SK-N-SH (cell line): ENCODE measurements around the gene PGLYRP3. TPM values are rescaled to one million over a fixed set of nuclear protein-coding genes. Genes with fewer than 3 reads are reported as not detected.

ENCODE experiments used
- CTCF ChIA-PET: fragments of 300-600, 350-600 bp; formaldehyde crosslinking; extraction: SDS; loops from one replicate; lab custom pipeline; 2021; lab: Yijun Ruan, JAX
- POLR2A ChIA-PET: fragments of 350-600 bp; sonication (Branson Sonifier 250); formaldehyde crosslinking; extraction: SDS; loops from one replicate; lab custom pipeline; 2020; ENCODE audit warnings: antibody characterized with exemption, inconsistent platforms; lab: Yijun Ruan, JAX
- DNase-seq: peaks from one replicate; pipeline ENCODE4 v3.0.0; 2012
- H2AFZ ChIP-seq: fragments of 200-600 bp; sonication (generic); 2 replicates; pipeline ENCODE4 v1.8.1; 2016; ENCODE audit warnings: antibody characterized with exemption, mild to moderate bottlenecking, low read depth
- H3F3A ChIP-seq: fragments of 200-600 bp; sonication (generic); replicated peaks from 2 replicates; pipeline ENCODE3; 2016; ENCODE audit warnings: antibody characterized with exemption, mild to moderate bottlenecking; ENCODE audit not compliant: insufficient read depth
- H3K27ac ChIP-seq, 2 experiments: fragments of 200-500 bp in 1 of 2; fragments of 200-600 bp in 1 of 2; sonication (Bioruptor generic) in 1 of 2; sonication (generic), shearing (Covaris generic) in 1 of 2; 2 replicates each; pipeline versions ENCODE4 v1.5.1 to v1.6.1; 2014 to 2016; ENCODE audit warnings: low read depth in 2 of 2, inconsistent platforms in 1 of 2, low read length in 1 of 2, mild to moderate bottlenecking in 1 of 2, mixed read lengths in 1 of 2
- H3K27me3 ChIP-seq: fragments of 200-600 bp; sonication (generic), shearing (Covaris generic); 2 replicates; pipeline ENCODE4 v1.6.1; 2016; ENCODE audit warnings: mixed run types; ENCODE audit not compliant: insufficient read depth
- H3K36me3 ChIP-seq, 2 experiments: fragments of 200-500 bp in 1 of 2; fragments of 200-600 bp in 1 of 2; sonication (Bioruptor generic) in 1 of 2; sonication (generic) in 1 of 2; replicated peaks in 1 of 2; 2 replicates each; pipeline versions ENCODE3 to v1.5.1; 2014 to 2016; ENCODE audit warnings: low read length in 1 of 2, mild to moderate bottlenecking in 1 of 2; ENCODE audit not compliant: insufficient read depth in 2 of 2, control insufficient read depth in 1 of 2
- H3K4me1 ChIP-seq, 2 experiments: fragments of 200-500 bp in 1 of 2; fragments of 200-600 bp in 1 of 2; sonication (Bioruptor generic) in 1 of 2; sonication (generic), shearing (Covaris generic) in 1 of 2; 2 replicates each; pipeline versions ENCODE4 v1.5.1 to v1.6.1; 2014 to 2016; ENCODE audit warnings: low read depth in 1 of 2, low read length in 1 of 2, mixed run types in 1 of 2; ENCODE audit not compliant: insufficient read depth in 2 of 2, control insufficient read depth in 1 of 2
- H3K4me2 ChIP-seq: fragments of 200-600 bp; sonication (generic), shearing (Covaris generic); 2 replicates; pipeline ENCODE4 v1.6.1; 2017; ENCODE audit warnings: mixed run types
- H3K4me3 ChIP-seq, 2 experiments: fragments of 200-500 bp in 1 of 2; fragments of 200-600 bp in 1 of 2; sonication (Bioruptor generic) in 1 of 2; sonication (generic), shearing (Covaris generic) in 1 of 2; 2 replicates each; pipeline versions ENCODE4 v1.5.1 to v1.8.1; 2014 to 2016; ENCODE audit warnings: low read depth in 2 of 2, inconsistent platforms in 1 of 2, low read length in 1 of 2, mild to moderate bottlenecking in 1 of 2, mixed read lengths in 1 of 2, moderate library complexity in 1 of 2
- H3K79me2 ChIP-seq: fragments of 200-600 bp; sonication (generic); 2 replicates; pipeline ENCODE4 v1.8.1; 2017; ENCODE audit warnings: mild to moderate bottlenecking; ENCODE audit not compliant: insufficient read depth
- H3K9ac ChIP-seq: fragments of 200-600 bp; sonication (generic); 2 replicates; pipeline ENCODE4 v1.6.1; 2017; ENCODE audit warnings: mixed run types
- H3K9me2 ChIP-seq: fragments of 200-600 bp; sonication (generic); 2 replicates; pipeline ENCODE4 v1.6.1; 2017; ENCODE audit warnings: mixed run types
- H3K9me3 ChIP-seq: fragments of 200-600 bp; sonication (generic); 2 replicates; pipeline ENCODE4 v1.6.1; 2017; ENCODE audit warnings: mixed run types, mild to moderate bottlenecking, moderate library complexity
- H4K20me1 ChIP-seq: fragments of 200-600 bp; sonication (generic); 2 replicates; pipeline ENCODE4 v1.6.1; 2017; ENCODE audit warnings: mild to moderate bottlenecking, mixed run types; ENCODE audit not compliant: insufficient read depth
- CHD2 ChIP-seq: fragments of 150-350 bp; IDR thresholded peaks from 2 replicates; pipeline ENCODE4 v1.6.1; 2018; ENCODE audit warnings: low read length; ENCODE audit not compliant: partially characterized antibody
- EP300 ChIP-seq, 2 experiments: IDR thresholded peaks; 2 replicates each; pipeline versions ENCODE4 v1.4.0 to v1.6.1; 2012; ENCODE audit warnings: borderline replicate concordance in 1 of 2, low read depth in 1 of 2, low read length in 1 of 2
- FOSL2 ChIP-seq: IDR thresholded peaks from 2 replicates; pipeline ENCODE4 v1.4.0; 2012; ENCODE audit warnings: low read depth, mild to moderate bottlenecking, moderate library complexity, borderline replicate concordance
- GABPA ChIP-seq: IDR thresholded peaks from 2 replicates; pipeline ENCODE4 v1.4.0; 2012; ENCODE audit warnings: low read depth, mild to moderate bottlenecking
- GATA2 ChIP-seq: sonication (generic); formaldehyde crosslinking; IDR thresholded peaks from 2 replicates; pipeline ENCODE4 v1.5.0; 2020; ENCODE audit warnings: mild to moderate bottlenecking, missing genetic modification reagents
- MEF2A ChIP-seq: IDR thresholded peaks from 2 replicates; pipeline ENCODE4 v1.4.0; 2012; ENCODE audit warnings: low read depth, borderline replicate concordance
- MXI1 ChIP-seq: IDR thresholded peaks from 2 replicates; pipeline ENCODE4 v1.6.1; 2012; ENCODE audit warnings: mild to moderate bottlenecking, low read depth, low read length, improper control_type of control experiment
- RAD21 ChIP-seq: IDR thresholded peaks from 2 replicates; pipeline ENCODE4 v1.6.1; 2012; ENCODE audit warnings: mild to moderate bottlenecking, low read length
- RCOR1 ChIP-seq: fragments of 150-350 bp; IDR thresholded peaks from 2 replicates; pipeline ENCODE4 v1.6.1; 2017; ENCODE audit warnings: antibody characterized with exemption, low read length
- TAF1 ChIP-seq: IDR thresholded peaks from 2 replicates; pipeline ENCODE4 v1.6.1; 2012; ENCODE audit warnings: low read depth, mild to moderate bottlenecking, low read length, moderate library complexity, borderline replicate concordance
- YY1 ChIP-seq: IDR thresholded peaks from 2 replicates; pipeline ENCODE4 v1.4.0; 2012; ENCODE audit warnings: low read depth, mild to moderate bottlenecking
- WGBS: methylation state at CpG from one replicate; pipeline ENCODE4 v1.1.6; 2017; ENCODE audit warnings: low lambda C conversion rate; 5-methylcytosine and 5-hydroxymethylcytosine counted together
- polyA plus RNA-seq, 3 experiments: library from polyadenylated mRNA; depleted of rRNA; stranded (reverse); fragments of >200 nt; gene quantifications; 2 replicates each; pipeline ENCODE4 v1.2.3, GENCODE V29; 2012
- TF ChIP-seq, protein P1 (sequence below): fragments of 150-350 bp; IDR thresholded peaks from 2 replicates; pipeline ENCODE4 v1.6.1; 2017; ENCODE audit warnings: antibody characterized with exemption, low read length, low read depth, borderline replicate concordance
- TF ChIP-seq, protein P2 (sequence below): IDR thresholded peaks from 2 replicates; pipeline ENCODE4; 2012
- TF ChIP-seq, protein P3 (sequence below): IDR thresholded peaks from 2 replicates; pipeline ENCODE4 v1.6.1; 2012; ENCODE audit warnings: mild to moderate bottlenecking, low read depth, low read length, moderate library complexity

PGLYRP3 gene
- polyA plus RNA-seq, 1 of the 3 experiments (the other 2 are of a cell fraction), result not detected

- no peak overlapping the region for H3K27ac ChIP-seq
- H4K20me1 ChIP-seq, result no peaks in the 10 kb centered on the region
- no peak for TF ChIP-seq CHD2
- TF ChIP-seq GATA2 (CRISPR knock-in tag), result no peak
- no peak for TF ChIP-seq MEF2A
- TF ChIP-seq, protein P1, sequence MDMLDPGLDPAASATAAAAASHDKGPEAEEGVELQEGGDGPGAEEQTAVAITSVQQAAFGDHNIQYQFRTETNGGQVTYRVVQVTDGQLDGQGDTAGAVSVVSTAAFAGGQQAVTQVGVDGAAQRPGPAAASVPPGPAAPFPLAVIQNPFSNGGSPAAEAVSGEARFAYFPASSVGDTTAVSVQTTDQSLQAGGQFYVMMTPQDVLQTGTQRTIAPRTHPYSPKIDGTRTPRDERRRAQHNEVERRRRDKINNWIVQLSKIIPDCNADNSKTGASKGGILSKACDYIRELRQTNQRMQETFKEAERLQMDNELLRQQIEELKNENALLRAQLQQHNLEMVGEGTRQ, result no peak
- no peak for TF ChIP-seq YY1
- POLR2A ChIA-PET, result no interaction called here
- H3K79me2 ChIP-seq, result no peaks in the 10 kb centered on the region
- H3K27me3 ChIP-seq, result peaks cover 30% of the 10 kb centered on the region
- no peaks in the 10 kb centered on the region for H3F3A ChIP-seq
- no peak overlapping the region for H3K9ac ChIP-seq
- H3K9me3 ChIP-seq, result no peaks in the 10 kb centered on the region
- no peak overlapping the region for H2AFZ ChIP-seq
- H3K9me2 ChIP-seq, result no peaks in the 10 kb centered on the region
- CTCF ChIA-PET, result interaction anchor here (0.6 to 1.0 kb wide), 2 partner anchors 11 to 61 kb away, joined by 3 read pairs; no protein-coding TSS in a partner anchor
- no peaks in the 10 kb centered on the region for H3K36me3 ChIP-seq
- H3K4me3 ChIP-seq, result no peak overlapping the region
- DNase-seq, result no peak
- no peaks in the 10 kb centered on the region for H3K4me1 ChIP-seq
- WGBS, result 28% methylated on average over 22 of the region's 25 CpGs
- H3K4me2 ChIP-seq, result no peak overlapping the region
Measured at GRCh38 chr1:153292740-153293479, 19.8 kb downstream of the PGLYRP3 start.

DNA sequence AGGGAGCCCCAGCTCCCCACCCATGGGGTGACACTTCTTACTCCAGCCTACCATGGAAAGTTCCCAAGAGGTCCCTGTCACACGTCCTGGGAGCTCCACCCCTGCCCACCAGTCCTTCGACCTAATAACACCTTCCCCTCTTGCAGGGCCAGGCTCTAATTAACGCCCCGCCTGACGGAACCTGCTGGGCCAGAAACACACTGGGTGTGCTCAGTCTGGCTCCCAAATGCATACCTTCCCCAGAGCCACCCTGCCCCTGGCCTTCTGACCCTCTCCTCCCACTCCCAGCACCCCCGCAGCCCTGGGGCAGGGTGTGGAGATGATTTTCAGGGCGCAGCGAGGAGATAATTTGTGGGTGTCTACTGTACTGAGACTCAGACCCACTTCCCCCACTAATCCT lies 20.6 kb downstream of the PGLYRP3 start:
- H3K36me3 ChIP-seq, result no peaks in the 10 kb centered on the region
- ChIA-PET CTCF (no interaction called here), POLR2A (no interaction called here)
- no peak overlapping the region for H3K4me3 ChIP-seq
- H3K9me2 ChIP-seq, result no peaks in the 10 kb centered on the region
- 10% methylated on average over 8 of the region's 8 CpGs for WGBS
- H3K9ac ChIP-seq, result no peak overlapping the region
- no peak overlapping the region for H3K4me2 ChIP-seq
- TF ChIP-seq, protein P2, sequence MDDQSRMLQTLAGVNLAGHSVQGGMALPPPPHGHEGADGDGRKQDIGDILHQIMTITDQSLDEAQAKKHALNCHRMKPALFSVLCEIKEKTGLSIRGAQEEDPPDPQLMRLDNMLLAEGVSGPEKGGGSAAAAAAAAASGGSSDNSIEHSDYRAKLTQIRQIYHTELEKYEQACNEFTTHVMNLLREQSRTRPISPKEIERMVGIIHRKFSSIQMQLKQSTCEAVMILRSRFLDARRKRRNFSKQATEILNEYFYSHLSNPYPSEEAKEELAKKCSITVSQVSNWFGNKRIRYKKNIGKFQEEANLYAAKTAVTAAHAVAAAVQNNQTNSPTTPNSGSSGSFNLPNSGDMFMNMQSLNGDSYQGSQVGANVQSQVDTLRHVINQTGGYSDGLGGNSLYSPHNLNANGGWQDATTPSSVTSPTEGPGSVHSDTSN, result no peak
- TF ChIP-seq MEF2A (no peak), RCOR1 (no peak), CHD2 (no peak), FOSL2 (no peak), RAD21 (no peak), MXI1 (no peak), GABPA (no peak), TAF1 (no peak), YY1 (no peak), EP300 (IDR thresholded peaks at IDR 0.05; ENCODE audit: borderline replicate concordance in 1 of 2, low read depth in 1 of 2, low read length in 1 of 2) (no peak)
- TF ChIP-seq, protein P3, sequence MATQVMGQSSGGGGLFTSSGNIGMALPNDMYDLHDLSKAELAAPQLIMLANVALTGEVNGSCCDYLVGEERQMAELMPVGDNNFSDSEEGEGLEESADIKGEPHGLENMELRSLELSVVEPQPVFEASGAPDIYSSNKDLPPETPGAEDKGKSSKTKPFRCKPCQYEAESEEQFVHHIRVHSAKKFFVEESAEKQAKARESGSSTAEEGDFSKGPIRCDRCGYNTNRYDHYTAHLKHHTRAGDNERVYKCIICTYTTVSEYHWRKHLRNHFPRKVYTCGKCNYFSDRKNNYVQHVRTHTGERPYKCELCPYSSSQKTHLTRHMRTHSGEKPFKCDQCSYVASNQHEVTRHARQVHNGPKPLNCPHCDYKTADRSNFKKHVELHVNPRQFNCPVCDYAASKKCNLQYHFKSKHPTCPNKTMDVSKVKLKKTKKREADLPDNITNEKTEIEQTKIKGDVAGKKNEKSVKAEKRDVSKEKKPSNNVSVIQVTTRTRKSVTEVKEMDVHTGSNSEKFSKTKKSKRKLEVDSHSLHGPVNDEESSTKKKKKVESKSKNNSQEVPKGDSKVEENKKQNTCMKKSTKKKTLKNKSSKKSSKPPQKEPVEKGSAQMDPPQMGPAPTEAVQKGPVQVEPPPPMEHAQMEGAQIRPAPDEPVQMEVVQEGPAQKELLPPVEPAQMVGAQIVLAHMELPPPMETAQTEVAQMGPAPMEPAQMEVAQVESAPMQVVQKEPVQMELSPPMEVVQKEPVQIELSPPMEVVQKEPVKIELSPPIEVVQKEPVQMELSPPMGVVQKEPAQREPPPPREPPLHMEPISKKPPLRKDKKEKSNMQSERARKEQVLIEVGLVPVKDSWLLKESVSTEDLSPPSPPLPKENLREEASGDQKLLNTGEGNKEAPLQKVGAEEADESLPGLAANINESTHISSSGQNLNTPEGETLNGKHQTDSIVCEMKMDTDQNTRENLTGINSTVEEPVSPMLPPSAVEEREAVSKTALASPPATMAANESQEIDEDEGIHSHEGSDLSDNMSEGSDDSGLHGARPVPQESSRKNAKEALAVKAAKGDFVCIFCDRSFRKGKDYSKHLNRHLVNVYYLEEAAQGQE, result no peak
- no peak overlapping the region for H2AFZ ChIP-seq
- no peak for DNase-seq
- H3K9me3 ChIP-seq, result no peaks in the 10 kb centered on the region
- H4K20me1 ChIP-seq, result no peaks in the 10 kb centered on the region
- H3F3A ChIP-seq, result no peaks in the 10 kb centered on the region
- H3K79me2 ChIP-seq, result no peaks in the 10 kb centered on the region
- no peak overlapping the region for H3K27ac ChIP-seq
- no peaks in the 10 kb centered on the region for H3K4me1 ChIP-seq
- peaks cover 30% of the 10 kb centered on the region for H3K27me3 ChIP-seq
